WTC11 (cell line): ENCODE data around the gene GPR82.

Source experiments
- ATF1 ChIP-seq: sonication (generic); formaldehyde crosslinking; IDR thresholded peaks from 2 replicates; pipeline ENCODE4 v1.8.1; 2023; ENCODE audit warnings: mild to moderate bottlenecking, moderate library complexity, missing genetic modification reagents
- EMX1 ChIP-seq: fragments of 250-450 bp; sonication (Bioruptor Pico); IDR thresholded peaks from 2 replicates; pipeline ENCODE4 v1.8.0; 2021; ENCODE audit warnings: mild to moderate bottlenecking
- ZNF121 ChIP-seq: sonication (generic); formaldehyde crosslinking; IDR thresholded peaks from 2 replicates; pipeline ENCODE4 v1.8.0; 2023; ENCODE audit warnings: missing genetic modification reagents
- ZNF281 ChIP-seq: sonication (generic); formaldehyde crosslinking; IDR thresholded peaks from 2 replicates; pipeline ENCODE4 v1.8.0; 2023; ENCODE audit warnings: mild to moderate bottlenecking, missing genetic modification reagents
- ZNF416 ChIP-seq: fragments of 250-450 bp; sonication (Bioruptor Pico); IDR thresholded peaks from 2 replicates; pipeline ENCODE4 v1.9.0; 2021; ENCODE audit warnings: mild to moderate bottlenecking, inconsistent platforms
- TF ChIP-seq, protein P1 (sequence below): fragments of 200-600 bp; IDR thresholded peaks from 2 replicates; pipeline ENCODE4 v1.8.0; 2022; ENCODE audit warnings: antibody characterized with exemption
- TF ChIP-seq, protein P2 (sequence below): sonication (generic); formaldehyde crosslinking; conservative IDR thresholded peaks from 2 replicates; pipeline ENCODE4 v1.8.1; 2023; ENCODE audit warnings: mild to moderate bottlenecking, low read depth, missing genetic modification reagents, moderate library complexity

GRCh38 chrX:41730081-41730480, 6.1 kb downstream of the GPR82 start:
- TF ChIP-seq, protein P1, sequence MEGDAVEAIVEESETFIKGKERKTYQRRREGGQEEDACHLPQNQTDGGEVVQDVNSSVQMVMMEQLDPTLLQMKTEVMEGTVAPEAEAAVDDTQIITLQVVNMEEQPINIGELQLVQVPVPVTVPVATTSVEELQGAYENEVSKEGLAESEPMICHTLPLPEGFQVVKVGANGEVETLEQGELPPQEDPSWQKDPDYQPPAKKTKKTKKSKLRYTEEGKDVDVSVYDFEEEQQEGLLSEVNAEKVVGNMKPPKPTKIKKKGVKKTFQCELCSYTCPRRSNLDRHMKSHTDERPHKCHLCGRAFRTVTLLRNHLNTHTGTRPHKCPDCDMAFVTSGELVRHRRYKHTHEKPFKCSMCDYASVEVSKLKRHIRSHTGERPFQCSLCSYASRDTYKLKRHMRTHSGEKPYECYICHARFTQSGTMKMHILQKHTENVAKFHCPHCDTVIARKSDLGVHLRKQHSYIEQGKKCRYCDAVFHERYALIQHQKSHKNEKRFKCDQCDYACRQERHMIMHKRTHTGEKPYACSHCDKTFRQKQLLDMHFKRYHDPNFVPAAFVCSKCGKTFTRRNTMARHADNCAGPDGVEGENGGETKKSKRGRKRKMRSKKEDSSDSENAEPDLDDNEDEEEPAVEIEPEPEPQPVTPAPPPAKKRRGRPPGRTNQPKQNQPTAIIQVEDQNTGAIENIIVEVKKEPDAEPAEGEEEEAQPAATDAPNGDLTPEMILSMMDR = no peak
- no peak for TF ChIP-seq ZNF416 (CRISPR knock-in tag)
- TF ChIP-seq ZNF281 (CRISPR knock-in tag) = no peak
- no peak for TF ChIP-seq EMX1
- no peak for TF ChIP-seq ZNF121 (CRISPR knock-in tag)
- TF ChIP-seq, protein P2, sequence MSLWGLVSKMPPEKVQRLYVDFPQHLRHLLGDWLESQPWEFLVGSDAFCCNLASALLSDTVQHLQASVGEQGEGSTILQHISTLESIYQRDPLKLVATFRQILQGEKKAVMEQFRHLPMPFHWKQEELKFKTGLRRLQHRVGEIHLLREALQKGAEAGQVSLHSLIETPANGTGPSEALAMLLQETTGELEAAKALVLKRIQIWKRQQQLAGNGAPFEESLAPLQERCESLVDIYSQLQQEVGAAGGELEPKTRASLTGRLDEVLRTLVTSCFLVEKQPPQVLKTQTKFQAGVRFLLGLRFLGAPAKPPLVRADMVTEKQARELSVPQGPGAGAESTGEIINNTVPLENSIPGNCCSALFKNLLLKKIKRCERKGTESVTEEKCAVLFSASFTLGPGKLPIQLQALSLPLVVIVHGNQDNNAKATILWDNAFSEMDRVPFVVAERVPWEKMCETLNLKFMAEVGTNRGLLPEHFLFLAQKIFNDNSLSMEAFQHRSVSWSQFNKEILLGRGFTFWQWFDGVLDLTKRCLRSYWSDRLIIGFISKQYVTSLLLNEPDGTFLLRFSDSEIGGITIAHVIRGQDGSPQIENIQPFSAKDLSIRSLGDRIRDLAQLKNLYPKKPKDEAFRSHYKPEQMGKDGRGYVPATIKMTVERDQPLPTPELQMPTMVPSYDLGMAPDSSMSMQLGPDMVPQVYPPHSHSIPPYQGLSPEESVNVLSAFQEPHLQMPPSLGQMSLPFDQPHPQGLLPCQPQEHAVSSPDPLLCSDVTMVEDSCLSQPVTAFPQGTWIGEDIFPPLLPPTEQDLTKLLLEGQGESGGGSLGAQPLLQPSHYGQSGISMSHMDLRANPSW (CRISPR knock-in tag) = no peak
- TF ChIP-seq ATF1 = no peak
